ENCODE data around the gene FRAT1.

DNA sequence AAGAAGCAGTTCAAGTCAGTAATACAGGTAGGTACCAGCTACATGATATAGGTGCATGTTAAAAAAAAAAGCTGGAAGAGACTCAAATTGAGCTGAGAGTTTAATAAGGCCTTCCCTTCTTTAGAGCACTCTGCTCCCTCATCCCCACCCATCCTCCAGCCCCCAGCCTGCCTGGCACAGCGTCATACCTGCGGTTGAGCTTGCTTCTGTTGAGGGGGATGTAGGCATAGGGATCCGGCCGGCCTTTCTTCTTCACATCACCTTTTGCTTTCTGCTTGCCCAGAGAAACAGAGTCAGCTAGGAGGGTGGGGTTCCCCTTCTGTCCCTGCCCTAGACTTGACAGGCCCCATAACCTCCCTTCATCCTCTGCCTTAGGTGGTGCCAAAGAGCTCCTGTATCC is 39.3 kb downstream of the FRAT1 start:
- TF ChIP-seq, protein P1, sequence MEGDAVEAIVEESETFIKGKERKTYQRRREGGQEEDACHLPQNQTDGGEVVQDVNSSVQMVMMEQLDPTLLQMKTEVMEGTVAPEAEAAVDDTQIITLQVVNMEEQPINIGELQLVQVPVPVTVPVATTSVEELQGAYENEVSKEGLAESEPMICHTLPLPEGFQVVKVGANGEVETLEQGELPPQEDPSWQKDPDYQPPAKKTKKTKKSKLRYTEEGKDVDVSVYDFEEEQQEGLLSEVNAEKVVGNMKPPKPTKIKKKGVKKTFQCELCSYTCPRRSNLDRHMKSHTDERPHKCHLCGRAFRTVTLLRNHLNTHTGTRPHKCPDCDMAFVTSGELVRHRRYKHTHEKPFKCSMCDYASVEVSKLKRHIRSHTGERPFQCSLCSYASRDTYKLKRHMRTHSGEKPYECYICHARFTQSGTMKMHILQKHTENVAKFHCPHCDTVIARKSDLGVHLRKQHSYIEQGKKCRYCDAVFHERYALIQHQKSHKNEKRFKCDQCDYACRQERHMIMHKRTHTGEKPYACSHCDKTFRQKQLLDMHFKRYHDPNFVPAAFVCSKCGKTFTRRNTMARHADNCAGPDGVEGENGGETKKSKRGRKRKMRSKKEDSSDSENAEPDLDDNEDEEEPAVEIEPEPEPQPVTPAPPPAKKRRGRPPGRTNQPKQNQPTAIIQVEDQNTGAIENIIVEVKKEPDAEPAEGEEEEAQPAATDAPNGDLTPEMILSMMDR (IDR thresholded peaks at IDR 0.05; ENCODE audit: low read depth, low read length, poor library complexity, severe bottlenecking) = no peak
- no peak for TF ChIP-seq EZH2phosphoT487 (IDR thresholded peaks at IDR 0.05; ENCODE audit: borderline replicate concordance, low read length)
